SK-N-SH (cell line): ENCODE data around the gene STX18. TPM values are rescaled to one million over a fixed set of nuclear protein-coding genes. Genes with fewer than 3 reads are reported as not detected.

Experiments
- CTCF ChIA-PET: fragments of 300-600, 350-600 bp; formaldehyde crosslinking; extraction: SDS; loops from one replicate; lab custom pipeline; 2021; lab: Yijun Ruan, JAX
- POLR2A ChIA-PET: fragments of 350-600 bp; sonication (Branson Sonifier 250); formaldehyde crosslinking; extraction: SDS; loops from one replicate; lab custom pipeline; 2020; ENCODE audit warnings: antibody characterized with exemption, inconsistent platforms; lab: Yijun Ruan, JAX
- DNase-seq: peaks from one replicate; pipeline ENCODE4 v3.0.0; 2012
- H2AFZ ChIP-seq: fragments of 200-600 bp; sonication (generic); 2 replicates; pipeline ENCODE4 v1.8.1; 2016; ENCODE audit warnings: antibody characterized with exemption, mild to moderate bottlenecking, low read depth
- H3F3A ChIP-seq: fragments of 200-600 bp; sonication (generic); replicated peaks from 2 replicates; pipeline ENCODE3; 2016; ENCODE audit warnings: antibody characterized with exemption, mild to moderate bottlenecking; ENCODE audit not compliant: insufficient read depth
- H3K27ac ChIP-seq, 2 experiments: fragments of 200-500 bp in 1 of 2; fragments of 200-600 bp in 1 of 2; sonication (Bioruptor generic) in 1 of 2; sonication (generic), shearing (Covaris generic) in 1 of 2; 2 replicates each; pipeline versions ENCODE4 v1.5.1 to v1.6.1; 2014 to 2016; ENCODE audit warnings: low read depth in 2 of 2, inconsistent platforms in 1 of 2, low read length in 1 of 2, mild to moderate bottlenecking in 1 of 2, mixed read lengths in 1 of 2
- H3K27me3 ChIP-seq: fragments of 200-600 bp; sonication (generic), shearing (Covaris generic); 2 replicates; pipeline ENCODE4 v1.6.1; 2016; ENCODE audit warnings: mixed run types; ENCODE audit not compliant: insufficient read depth
- H3K36me3 ChIP-seq, 2 experiments: fragments of 200-500 bp in 1 of 2; fragments of 200-600 bp in 1 of 2; sonication (Bioruptor generic) in 1 of 2; sonication (generic) in 1 of 2; replicated peaks in 1 of 2; 2 replicates each; pipeline versions ENCODE3 to v1.5.1; 2014 to 2016; ENCODE audit warnings: low read length in 1 of 2, mild to moderate bottlenecking in 1 of 2; ENCODE audit not compliant: insufficient read depth in 2 of 2, control insufficient read depth in 1 of 2
- H3K4me1 ChIP-seq, 2 experiments: fragments of 200-500 bp in 1 of 2; fragments of 200-600 bp in 1 of 2; sonication (Bioruptor generic) in 1 of 2; sonication (generic), shearing (Covaris generic) in 1 of 2; 2 replicates each; pipeline versions ENCODE4 v1.5.1 to v1.6.1; 2014 to 2016; ENCODE audit warnings: low read depth in 1 of 2, low read length in 1 of 2, mixed run types in 1 of 2; ENCODE audit not compliant: insufficient read depth in 2 of 2, control insufficient read depth in 1 of 2
- H3K4me2 ChIP-seq: fragments of 200-600 bp; sonication (generic), shearing (Covaris generic); 2 replicates; pipeline ENCODE4 v1.6.1; 2017; ENCODE audit warnings: mixed run types
- H3K4me3 ChIP-seq, 2 experiments: fragments of 200-500 bp in 1 of 2; fragments of 200-600 bp in 1 of 2; sonication (Bioruptor generic) in 1 of 2; sonication (generic), shearing (Covaris generic) in 1 of 2; 2 replicates each; pipeline versions ENCODE4 v1.5.1 to v1.8.1; 2014 to 2016; ENCODE audit warnings: low read depth in 2 of 2, inconsistent platforms in 1 of 2, low read length in 1 of 2, mild to moderate bottlenecking in 1 of 2, mixed read lengths in 1 of 2, moderate library complexity in 1 of 2
- H3K79me2 ChIP-seq: fragments of 200-600 bp; sonication (generic); 2 replicates; pipeline ENCODE4 v1.8.1; 2017; ENCODE audit warnings: mild to moderate bottlenecking; ENCODE audit not compliant: insufficient read depth
- H3K9ac ChIP-seq: fragments of 200-600 bp; sonication (generic); 2 replicates; pipeline ENCODE4 v1.6.1; 2017; ENCODE audit warnings: mixed run types
- H3K9me2 ChIP-seq: fragments of 200-600 bp; sonication (generic); 2 replicates; pipeline ENCODE4 v1.6.1; 2017; ENCODE audit warnings: mixed run types
- H3K9me3 ChIP-seq: fragments of 200-600 bp; sonication (generic); 2 replicates; pipeline ENCODE4 v1.6.1; 2017; ENCODE audit warnings: mixed run types, mild to moderate bottlenecking, moderate library complexity
- H4K20me1 ChIP-seq: fragments of 200-600 bp; sonication (generic); 2 replicates; pipeline ENCODE4 v1.6.1; 2017; ENCODE audit warnings: mild to moderate bottlenecking, mixed run types; ENCODE audit not compliant: insufficient read depth
- CTCF ChIP-seq: fragments of 200-600 bp; sonication (generic); IDR thresholded peaks from 2 replicates; pipeline ENCODE4 v1.6.1; 2017; ENCODE audit warnings: antibody characterized with exemption, mild to moderate bottlenecking, moderate library complexity
- EP300 ChIP-seq, 2 experiments: IDR thresholded peaks; 2 replicates each; pipeline versions ENCODE4 v1.4.0 to v1.6.1; 2012; ENCODE audit warnings: borderline replicate concordance in 1 of 2, low read depth in 1 of 2, low read length in 1 of 2
- FOSL2 ChIP-seq: IDR thresholded peaks from 2 replicates; pipeline ENCODE4 v1.4.0; 2012; ENCODE audit warnings: low read depth, mild to moderate bottlenecking, moderate library complexity, borderline replicate concordance
- FOXJ3 ChIP-seq: sonication (generic); formaldehyde crosslinking; IDR thresholded peaks from 2 replicates; pipeline ENCODE4 v1.5.1; 2020; ENCODE audit warnings: mild to moderate bottlenecking, missing genetic modification reagents
- FOXM1 ChIP-seq: IDR thresholded peaks from 2 replicates; pipeline ENCODE4 v1.4.0; 2012; ENCODE audit warnings: low read depth, mild to moderate bottlenecking
- IRF3 ChIP-seq: fragments of 150-350 bp; IDR thresholded peaks from 2 replicates; pipeline ENCODE4 v1.6.1; 2016; ENCODE audit warnings: mild to moderate bottlenecking, low read depth, low read length
- MEF2A ChIP-seq: IDR thresholded peaks from 2 replicates; pipeline ENCODE4 v1.4.0; 2012; ENCODE audit warnings: low read depth, borderline replicate concordance
- NFIC ChIP-seq: IDR thresholded peaks from 2 replicates; pipeline ENCODE4 v1.4.0; 2012; ENCODE audit warnings: borderline replicate concordance
- NRF1 ChIP-seq: IDR thresholded peaks from 2 replicates; pipeline ENCODE4 v1.6.1; 2012; ENCODE audit warnings: low read depth, mild to moderate bottlenecking, low read length
- RAD21 ChIP-seq: IDR thresholded peaks from 2 replicates; pipeline ENCODE4 v1.6.1; 2012; ENCODE audit warnings: mild to moderate bottlenecking, low read length
- RCOR1 ChIP-seq: fragments of 150-350 bp; IDR thresholded peaks from 2 replicates; pipeline ENCODE4 v1.6.1; 2017; ENCODE audit warnings: antibody characterized with exemption, low read length
- REST ChIP-seq: IDR thresholded peaks from 2 replicates; pipeline ENCODE4 v1.6.1; 2012; ENCODE audit warnings: mild to moderate bottlenecking, low read depth, low read length, moderate library complexity
- SIN3A ChIP-seq: IDR thresholded peaks from 2 replicates; pipeline ENCODE4 v1.6.1; 2012; ENCODE audit warnings: low read depth, mild to moderate bottlenecking, low read length, moderate library complexity, borderline replicate concordance
- TAF1 ChIP-seq: IDR thresholded peaks from 2 replicates; pipeline ENCODE4 v1.6.1; 2012; ENCODE audit warnings: low read depth, mild to moderate bottlenecking, low read length, moderate library complexity, borderline replicate concordance
- WGBS: methylation state at CpG from one replicate; pipeline ENCODE4 v1.1.6; 2017; ENCODE audit warnings: low lambda C conversion rate; 5-methylcytosine and 5-hydroxymethylcytosine counted together
- polyA plus RNA-seq, 3 experiments: library from polyadenylated mRNA; depleted of rRNA; stranded (reverse); fragments of >200 nt; gene quantifications; 2 replicates each; pipeline ENCODE4 v1.2.3, GENCODE V29; 2012
- TF ChIP-seq, protein P1 (sequence below): IDR thresholded peaks from 2 replicates; pipeline ENCODE4; 2012

STX18 gene
- polyA plus RNA-seq, 1 of the 3 experiments (the other 2 are of a cell fraction): 17.3 TPM

DNA sequence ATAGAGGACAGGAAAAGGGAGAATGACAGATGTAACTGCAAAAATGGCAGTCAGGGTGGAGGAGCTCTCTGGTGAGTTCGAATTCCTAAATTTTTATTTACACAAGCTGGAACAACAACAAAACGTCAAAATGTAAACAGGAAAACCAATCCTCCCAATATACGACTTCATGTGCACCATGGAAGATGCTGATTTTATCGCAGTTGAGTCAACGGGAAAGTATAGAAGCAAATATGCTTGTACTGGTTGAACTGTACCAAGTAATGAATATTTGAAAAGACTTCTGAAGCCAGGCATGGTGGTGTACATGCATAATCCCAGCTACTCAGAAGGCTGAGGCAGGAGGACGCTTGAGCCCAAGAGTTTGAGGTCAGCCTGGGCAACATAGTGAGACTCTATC is 15.4 kb downstream of the STX18 start (continued):
- TF ChIP-seq CTCF (no peak), SIN3A (no peak)

DNA sequence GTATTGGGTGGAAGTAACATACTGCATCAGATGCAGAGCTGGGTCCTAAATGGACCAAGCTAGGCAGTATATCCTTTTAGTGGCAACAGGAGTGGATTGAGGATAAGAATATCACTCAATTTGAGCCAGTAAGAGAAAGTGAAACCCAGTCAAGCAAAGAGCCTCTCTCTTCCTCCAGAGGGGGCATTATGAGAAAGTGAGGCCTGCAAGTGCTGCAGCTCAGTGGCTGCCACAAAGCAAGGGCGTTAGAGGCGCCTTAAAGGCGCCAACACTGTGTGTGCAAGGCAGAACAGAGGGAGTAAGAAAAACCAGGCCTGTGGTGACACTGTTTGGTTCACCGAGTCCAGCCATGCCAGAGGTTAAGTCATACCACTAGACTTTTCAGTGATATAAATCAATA is 17.5 kb downstream of the STX18 start:
- CTCF ChIA-PET: interaction anchor here (1.9 to 2.0 kb wide), 2 partner anchors 17 to 36 kb away, joined by 5 to 7 read pairs; no protein-coding TSS in a partner anchor
- H4K20me1 ChIP-seq: peaks cover 11% of the 10 kb centered on the region
- H3K9me2 ChIP-seq: no peaks in the 10 kb centered on the region
- peaks cover 0 to 3% of the 10 kb centered on the region in 2 experiments for H3K36me3 ChIP-seq
- H2AFZ ChIP-seq: no peak overlapping the region
- no peaks in the 10 kb centered on the region for H3F3A ChIP-seq
- H3K9me3 ChIP-seq: no peaks in the 10 kb centered on the region
- H3K79me2 ChIP-seq: peaks cover 27% of the 10 kb centered on the region
- DNase-seq: no peak
- no peak overlapping the region for H3K4me3 ChIP-seq
- H3K27me3 ChIP-seq: no peaks in the 10 kb centered on the region
- H3K4me2 ChIP-seq: no peak overlapping the region
- H3K27ac ChIP-seq: no peak overlapping the region
- H3K4me1 ChIP-seq: peaks cover 0 to 4% of the 10 kb centered on the region in 2 experiments; a peak in 3 of 4 replicates
- no peak overlapping the region for H3K9ac ChIP-seq
- 95% methylated on average over 4 of the region's 4 CpGs for WGBS
- TF ChIP-seq MEF2A: no peak
- no peak for TF ChIP-seq FOXJ3 (CRISPR knock-in tag)
- no peak for TF ChIP-seq FOXM1
- no peak for TF ChIP-seq EP300 (IDR thresholded peaks at IDR 0.05; ENCODE audit: borderline replicate concordance in 1 of 2, low read depth in 1 of 2, low read length in 1 of 2)
- POLR2A ChIA-PET: no interaction called here

- POLR2A ChIA-PET: no interaction called here
- TF ChIP-seq IRF3 (no peak), FOSL2 (no peak), REST (no peak), CTCF (no peak), TAF1 (no peak), NFIC (no peak), NRF1 (no peak), RAD21 (no peak), SIN3A (no peak), RCOR1 (no peak)
- TF ChIP-seq, protein P1, sequence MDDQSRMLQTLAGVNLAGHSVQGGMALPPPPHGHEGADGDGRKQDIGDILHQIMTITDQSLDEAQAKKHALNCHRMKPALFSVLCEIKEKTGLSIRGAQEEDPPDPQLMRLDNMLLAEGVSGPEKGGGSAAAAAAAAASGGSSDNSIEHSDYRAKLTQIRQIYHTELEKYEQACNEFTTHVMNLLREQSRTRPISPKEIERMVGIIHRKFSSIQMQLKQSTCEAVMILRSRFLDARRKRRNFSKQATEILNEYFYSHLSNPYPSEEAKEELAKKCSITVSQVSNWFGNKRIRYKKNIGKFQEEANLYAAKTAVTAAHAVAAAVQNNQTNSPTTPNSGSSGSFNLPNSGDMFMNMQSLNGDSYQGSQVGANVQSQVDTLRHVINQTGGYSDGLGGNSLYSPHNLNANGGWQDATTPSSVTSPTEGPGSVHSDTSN: no peak
These were observed 20.1 kb downstream of the STX18 start for GRCh38 chr4:4521731-4522130.

More at GRCh38 chr4:4521731-4522130, 20.1 kb downstream of the STX18 start:
- Histone ChIP-seq H4K20me1 (peaks cover 16% of the 10 kb centered on the region), H3K27me3 (no peaks in the 10 kb centered on the region), H3F3A (no peaks in the 10 kb centered on the region), H2AFZ (no peak overlapping the region), H3K4me2 (no peak overlapping the region), H3K79me2 (peaks cover 27% of the 10 kb centered on the region), H3K36me3 (no peaks in the 10 kb centered on the region), H3K9ac (no peak overlapping the region), H3K4me1 (peaks cover 0 to 4% of the 10 kb centered on the region in 2 experiments; a peak in 3 of 4 replicates), H3K9me2 (no peaks in the 10 kb centered on the region), H3K9me3 (no peaks in the 10 kb centered on the region), H3K4me3 (no peak overlapping the region), H3K27ac (no peak overlapping the region; a peak in 1 of 4 replicates)
- DNase-seq: no peak
- CTCF ChIA-PET: interaction anchor here (0.9 kb wide), 1 partner anchor 21 kb away, joined by 3 read pairs; the partner anchor contains the start of gene STX18
- WGBS: 59% methylated on average over 2 of the region's 2 CpGs
